ENCODE measurements around the gene NPAS3.

NPAS3 gene

GRCh38 chr14:33580841-33581240 lies 642.2 kb downstream of the NPAS3 start:
- no peak for DNase-seq (ENCODE audit: low read depth in 2 of 2)

DNA sequence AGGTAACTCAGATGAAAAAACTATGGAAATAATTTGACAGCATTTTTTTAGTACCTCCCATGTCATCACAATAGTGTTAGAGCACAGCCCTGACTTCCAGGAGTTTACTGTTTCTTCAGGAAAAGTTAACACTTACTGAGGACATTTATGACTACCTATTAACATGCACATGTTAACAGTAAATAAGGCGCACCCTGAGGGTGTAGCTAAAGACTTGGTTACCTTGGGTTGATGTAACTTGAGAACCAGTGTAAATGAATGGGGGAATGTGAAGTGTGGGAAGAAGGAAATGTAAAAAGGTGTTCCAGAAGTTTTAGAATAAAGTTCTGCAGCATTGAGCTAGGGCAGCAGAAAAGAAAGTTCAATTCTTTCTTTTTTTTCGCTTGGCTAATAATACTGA lies 646.0 kb downstream of the NPAS3 start:
- DNase-seq (ENCODE audit: low read depth in 2 of 2): no peak

- no peak for DNase-seq (ENCODE audit: low read depth in 2 of 2)
Measured at GRCh38 chr14:33586806-33587205, 648.1 kb downstream of the NPAS3 start.

DNA sequence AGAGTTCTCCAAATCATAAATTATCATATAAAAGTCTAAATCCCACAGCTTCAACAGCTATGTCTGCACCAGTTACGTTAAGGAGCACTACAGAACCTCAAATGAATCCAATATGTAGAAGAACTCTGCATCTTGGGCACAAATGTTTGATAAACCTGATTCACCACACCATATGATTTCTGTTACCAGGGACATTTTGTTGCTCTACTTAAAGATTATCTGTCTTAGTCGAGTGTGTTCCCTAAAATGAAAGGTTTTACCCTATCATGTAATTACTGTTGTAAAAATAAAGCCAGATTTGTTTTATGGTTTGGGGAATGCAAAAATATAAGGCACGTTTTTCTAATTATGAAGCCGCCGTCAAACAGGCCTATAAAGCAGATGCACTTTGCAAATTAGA lies 649.1 kb downstream of the NPAS3 start:
- DNase-seq (ENCODE audit: low read depth in 2 of 2): no peak

- no peak for DNase-seq (ENCODE audit: low read depth in 2 of 2)
Measured at GRCh38 chr14:33588771-33589170, 650.1 kb downstream of the NPAS3 start.

- no peak for DNase-seq (ENCODE audit: low read depth in 2 of 2)
Measured at GRCh38 chr14:33589334-33589733, 650.7 kb downstream of the NPAS3 start.

GRCh38 chr14:33590891-33591630 lies 652.4 kb downstream of the NPAS3 start:
- no peak for DNase-seq (ENCODE audit: low read depth in 2 of 2)

DNA sequence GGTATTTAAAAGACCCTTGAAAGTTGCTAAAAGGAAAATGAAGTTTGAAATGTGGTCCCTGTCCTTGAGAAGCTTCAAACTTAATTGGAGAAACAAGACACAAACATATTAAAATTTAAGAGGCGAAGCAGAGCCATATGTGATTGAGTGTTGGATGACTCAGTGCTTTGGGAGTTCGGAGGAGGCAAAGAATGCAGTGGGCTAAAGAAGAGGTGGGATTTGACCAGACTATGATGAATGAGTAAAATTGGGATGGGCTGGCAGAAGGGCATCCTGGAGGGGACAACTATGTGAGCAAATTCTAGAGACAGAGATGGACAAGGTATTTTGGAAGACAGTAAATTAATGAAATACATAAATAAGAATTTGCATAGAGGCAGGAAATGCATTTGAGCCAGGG lies 653.6 kb downstream of the NPAS3 start:
- no peak for DNase-seq (ENCODE audit: low read depth in 2 of 2)

DNA sequence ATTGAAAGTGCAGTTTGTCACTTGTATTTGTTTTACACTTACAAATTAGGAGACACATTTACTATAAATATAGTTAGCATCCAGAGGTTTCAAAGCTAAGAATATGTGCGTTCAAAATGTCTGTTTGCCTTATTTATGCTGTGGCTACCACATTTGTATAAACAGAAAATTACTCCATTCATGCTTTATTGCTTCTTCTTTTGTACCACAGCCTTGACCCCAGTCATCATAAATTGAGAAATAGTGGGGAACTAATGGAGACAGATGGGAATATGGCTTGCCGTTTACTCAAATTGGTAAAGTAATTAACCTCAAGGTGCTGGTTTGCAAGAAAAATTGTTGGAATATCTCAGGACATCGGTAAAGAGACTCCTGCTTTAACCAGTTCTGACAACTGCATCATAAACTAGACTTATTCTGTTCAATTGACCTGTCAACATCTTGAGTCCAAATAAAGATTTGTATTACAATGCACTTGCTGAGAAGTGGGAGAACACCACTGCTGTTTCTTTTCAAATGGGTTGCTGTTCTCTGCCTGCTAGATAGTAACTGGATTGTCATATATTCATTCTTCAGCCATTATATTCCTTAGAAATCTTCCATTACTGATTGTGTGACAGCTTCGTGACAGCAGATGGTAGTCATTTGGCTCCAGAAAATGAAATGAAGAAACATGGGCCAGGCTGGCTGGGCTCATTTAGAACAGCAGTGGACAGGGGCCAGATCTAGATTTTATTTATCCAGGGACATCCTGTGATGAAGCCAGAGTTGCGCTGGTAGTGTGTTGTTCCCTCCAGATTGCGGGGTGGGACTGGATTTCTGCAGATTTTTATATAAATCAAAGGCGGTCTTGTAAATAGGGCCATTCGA lies 657.8 kb downstream of the NPAS3 start:
- no peak for DNase-seq (ENCODE audit: low read depth in 2 of 2)

DNA sequence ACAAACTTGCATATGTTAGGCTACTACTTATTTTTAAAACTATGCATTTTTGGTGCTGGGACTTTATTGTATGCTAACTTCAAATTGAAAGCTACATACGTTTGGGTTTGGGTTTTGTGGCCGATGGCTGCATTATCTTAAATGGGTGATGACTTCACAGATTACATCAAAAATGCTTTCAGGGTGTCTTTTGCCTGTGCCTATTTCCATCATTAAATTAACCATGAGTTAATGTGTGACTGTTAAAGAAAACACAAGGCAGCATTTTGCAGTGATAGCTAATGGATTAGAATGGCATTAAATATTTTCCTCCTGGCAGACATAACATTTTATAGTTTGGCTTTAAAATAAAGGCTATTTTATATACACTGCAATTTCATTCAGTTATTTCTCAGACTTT lies 659.9 kb downstream of the NPAS3 start:
- no peak for DNase-seq (ENCODE audit: low read depth in 2 of 2)

- no peak for DNase-seq (ENCODE audit: low read depth in 2 of 2)
Measured at GRCh38 chr14:33602396-33602795, 663.7 kb downstream of the NPAS3 start.

DNA sequence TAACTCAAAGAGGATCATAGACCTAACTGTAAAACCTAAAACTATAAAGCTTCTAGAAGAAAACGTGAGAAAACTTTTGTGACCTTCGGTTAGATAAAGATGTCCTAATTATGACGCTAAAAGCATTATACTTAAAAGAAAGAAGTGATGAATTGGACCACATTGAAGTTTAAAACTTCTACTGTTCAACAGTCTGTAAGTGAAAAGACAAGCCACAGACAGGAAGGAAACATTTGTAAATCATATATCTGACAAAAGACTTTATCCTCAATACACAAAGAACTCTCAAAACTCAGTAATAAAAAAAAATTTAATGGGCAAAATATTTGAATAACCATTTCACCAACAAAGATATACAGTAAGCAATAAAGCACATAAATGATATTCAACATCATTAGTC lies 667.9 kb downstream of the NPAS3 start:
- DNase-seq (ENCODE audit: low read depth in 2 of 2): no peak

GRCh38 chr14:33609582-33609981 lies 670.9 kb downstream of the NPAS3 start:
- DNase-seq (ENCODE audit: low read depth in 2 of 2): no peak

GRCh38 chr14:33610121-33610520 lies 671.4 kb downstream of the NPAS3 start:
- DNase-seq (ENCODE audit: low read depth in 2 of 2): no peak

GRCh38 chr14:33611405-33612196 lies 672.9 kb downstream of the NPAS3 start:
- no peak for DNase-seq (ENCODE audit: low read depth in 2 of 2)

- DNase-seq (ENCODE audit: low read depth in 2 of 2): no peak
Measured at GRCh38 chr14:33612197-33612505, 673.5 kb downstream of the NPAS3 start.

DNA sequence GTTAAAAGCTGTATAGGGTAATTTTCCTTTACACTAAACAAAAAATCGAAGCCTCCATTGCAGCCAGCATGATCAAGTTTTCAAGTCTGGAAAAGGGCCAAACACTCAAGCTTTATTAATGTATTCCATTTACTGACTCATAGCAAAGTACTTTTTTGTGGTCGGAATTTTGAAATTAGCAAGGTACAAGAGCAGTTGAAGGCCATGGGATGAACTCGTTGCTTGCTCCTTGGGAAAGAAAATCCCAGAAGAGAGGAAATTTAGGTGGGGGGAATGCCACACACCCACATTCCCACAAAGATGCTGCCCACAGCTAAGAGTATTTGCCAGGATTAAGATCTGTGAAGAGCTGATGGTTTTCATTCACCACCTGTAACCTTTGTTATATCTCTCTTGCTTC lies 678.5 kb downstream of the NPAS3 start:
- DNase-seq (ENCODE audit: low read depth in 2 of 2): no peak

GRCh38 chr14:33618361-33619105 lies 679.9 kb downstream of the NPAS3 start:
- no peak for DNase-seq (ENCODE audit: low read depth in 2 of 2)

DNA sequence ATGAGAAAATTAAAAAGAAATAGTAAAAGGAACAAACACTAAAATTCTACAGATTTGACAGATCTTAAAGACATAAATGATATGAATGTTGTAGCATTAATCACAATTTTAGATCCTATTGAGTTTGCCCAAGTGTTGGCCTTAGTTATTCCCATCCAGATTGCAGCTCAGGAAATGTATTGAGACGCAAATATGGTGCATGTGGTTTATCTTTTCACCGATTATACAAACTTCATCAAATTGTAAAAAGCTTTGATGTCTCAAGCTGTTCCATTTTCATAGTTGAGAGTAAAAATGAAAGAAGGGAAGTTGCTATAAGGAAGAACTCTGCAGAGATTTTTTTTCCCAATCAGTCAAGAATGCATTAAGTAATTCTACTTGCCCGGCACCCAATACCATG lies 683.8 kb downstream of the NPAS3 start:
- DNase-seq (ENCODE audit: low read depth in 2 of 2): no peak

GRCh38 chr14:33629792-33630191 lies 691.1 kb downstream of the NPAS3 start:
- no peak for DNase-seq (ENCODE audit: low read depth in 2 of 2)

GRCh38 chr14:33631021-33631420 lies 692.3 kb downstream of the NPAS3 start:
- no peak for DNase-seq (ENCODE audit: low read depth in 2 of 2)

- DNase-seq (ENCODE audit: low read depth in 2 of 2): no peak
Measured at GRCh38 chr14:33631441-33631840, 692.8 kb downstream of the NPAS3 start.
